ENCODE data around the gene EFCAB14. TPM values are rescaled to one million over a fixed set of nuclear protein-coding genes. Genes with fewer than 3 reads are reported as not detected.
A peak's percentile ranks its signal among the peaks of the same experiment; 100 is the strongest.
"Not testable (repeated sequence)": the region's sequence is repeated elsewhere in the genome, so short reads cannot be mapped to it uniquely, and the experiment has no call there.

Gene EFCAB14
- polyA plus RNA-seq, 4 donors: 90.8 to 124 (median 107) TPM

DNA sequence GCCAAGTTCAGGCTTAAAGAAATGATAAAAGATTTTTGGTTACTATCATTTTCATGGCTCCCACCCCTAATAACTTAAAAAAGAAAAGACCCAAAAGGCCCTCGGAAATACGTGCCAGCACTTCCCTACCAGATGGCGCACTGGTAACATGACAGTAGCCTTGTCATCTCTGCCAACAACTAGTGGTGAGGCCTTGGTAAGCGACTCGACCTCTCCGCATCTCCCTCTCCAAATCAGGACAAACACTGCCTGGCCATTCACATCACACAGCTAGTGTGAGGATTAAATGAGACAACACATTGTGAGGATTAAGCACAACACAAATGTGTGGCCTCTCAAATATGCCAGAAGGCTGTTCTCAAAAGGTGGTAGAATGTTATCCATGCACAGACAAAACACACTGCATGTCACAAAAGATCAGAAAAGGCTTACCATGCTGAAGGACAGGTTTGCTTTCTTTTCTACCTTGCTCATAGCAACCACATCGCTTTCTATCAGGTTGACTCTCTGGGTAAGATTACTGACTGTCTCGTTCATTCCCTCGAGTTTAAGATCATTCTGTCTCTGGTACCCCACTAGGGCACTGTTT lies 30.9 kb downstream of the EFCAB14 start:
- no peak for DNase-seq (ENCODE audit: low read depth in 4 of 4, low spot score in 3 of 4)

DNA sequence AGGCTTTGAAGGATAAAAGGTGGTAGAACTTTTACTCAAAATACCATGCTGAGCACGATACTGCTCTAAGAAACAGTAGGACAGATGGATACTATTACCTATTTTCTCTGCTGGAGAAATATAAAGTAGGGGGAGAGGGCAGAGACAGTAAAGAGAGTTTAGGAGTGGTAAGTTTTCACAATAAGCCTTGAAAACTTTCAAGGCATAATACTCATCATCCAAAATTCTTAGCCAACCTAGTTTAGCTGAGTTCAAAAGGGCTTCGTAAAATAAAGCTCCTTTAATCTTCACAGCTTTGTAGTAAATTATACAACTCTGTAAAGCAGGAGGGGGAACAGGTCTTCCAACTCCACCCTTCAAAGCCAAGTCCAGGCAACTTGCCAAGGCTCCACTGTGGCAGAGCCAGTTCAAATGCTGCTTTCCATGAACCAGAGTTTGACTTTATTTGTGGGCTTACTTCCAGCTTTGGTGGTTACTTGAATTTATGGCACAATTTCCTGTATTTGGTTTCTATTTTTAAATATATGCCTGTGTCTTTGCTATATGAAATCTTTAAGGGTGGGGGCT lies 31.7 kb downstream of the EFCAB14 start:
- peak in 2 of 4 donors; percentile 13 to 16 for DNase-seq (ENCODE audit: low read depth in 4 of 4, low spot score in 3 of 4)

DNA sequence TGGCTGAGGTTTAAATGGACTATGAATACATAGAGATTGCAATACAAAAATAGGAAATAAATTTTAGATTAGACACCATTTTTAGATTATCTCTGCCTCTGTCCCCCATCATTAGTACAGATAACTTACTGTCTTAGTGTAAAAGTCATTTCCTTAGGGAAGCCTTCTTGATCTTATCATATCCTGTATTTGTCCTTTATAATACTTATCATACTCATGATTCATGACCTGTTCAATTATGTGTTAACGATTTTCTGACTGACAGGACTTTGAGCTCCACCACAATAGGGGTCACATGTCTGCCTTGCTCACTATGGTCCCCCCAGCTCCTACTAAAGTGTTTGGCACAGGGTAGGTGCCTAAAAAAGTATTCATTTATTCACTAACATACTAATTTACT lies 32.7 kb downstream of the EFCAB14 start:
- DNase-seq (ENCODE audit: low read depth in 4 of 4, low spot score in 3 of 4): no peak

- no peak for DNase-seq (ENCODE audit: low read depth in 4 of 4, low spot score in 3 of 4)
Measured at GRCh38 chr1:46684670-46685069, 34.2 kb downstream of the EFCAB14 start.

GRCh38 chr1:46682064-46682463 lies 36.9 kb downstream of the EFCAB14 start:
- no peak for DNase-seq (ENCODE audit: low read depth in 4 of 4, low spot score in 3 of 4)

- DNase-seq (ENCODE audit: low read depth in 4 of 4, low spot score in 3 of 4): no peak
Measured at GRCh38 chr1:46681333-46682034, 37.4 kb downstream of the EFCAB14 start.

- DNase-seq (ENCODE audit: low read depth in 4 of 4, low spot score in 3 of 4): no peak
Measured at GRCh38 chr1:46679789-46680573, 38.9 kb downstream of the EFCAB14 start.

DNA sequence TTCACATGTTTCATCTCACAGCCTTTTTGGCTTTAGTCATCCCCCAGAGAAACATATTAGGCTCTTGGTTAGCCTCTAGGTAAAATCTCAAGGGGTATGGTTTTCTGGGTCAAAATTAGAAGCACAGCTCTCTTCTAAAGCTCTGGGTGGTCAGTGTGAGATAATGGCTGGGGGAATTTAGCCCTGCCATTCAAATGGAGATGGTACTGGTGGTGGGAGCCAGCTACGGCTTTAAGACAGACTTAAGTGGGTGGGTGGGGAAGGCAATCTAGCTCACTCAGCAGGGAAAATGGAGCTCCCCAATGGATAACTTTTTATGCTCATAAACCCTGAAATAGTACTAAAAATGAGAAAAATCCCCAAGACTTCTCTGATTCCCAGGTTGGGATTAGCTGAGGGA lies 41.6 kb downstream of the EFCAB14 start:
- DNase-seq (ENCODE audit: low read depth in 4 of 4, low spot score in 3 of 4): no peak

DNA sequence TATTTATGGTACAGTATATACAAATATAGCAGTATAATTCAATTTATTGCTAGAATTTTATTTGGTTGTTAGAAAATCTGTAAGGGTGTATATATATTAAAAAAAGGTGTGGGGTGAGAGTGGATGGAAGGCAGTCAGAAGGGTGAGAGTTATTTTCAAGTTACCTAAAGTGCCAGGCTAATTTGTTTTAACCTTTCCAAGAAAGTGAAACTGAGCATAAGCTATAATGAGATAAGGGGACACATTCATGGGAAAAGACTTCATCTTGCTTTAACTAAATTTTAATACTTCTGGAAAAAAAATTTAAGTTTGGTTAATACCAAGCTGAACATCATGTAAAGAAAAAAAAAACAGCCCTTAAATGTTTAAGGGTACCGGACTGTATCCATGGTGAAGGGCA lies 42.4 kb downstream of the EFCAB14 start:
- DNase-seq (ENCODE audit: low read depth in 4 of 4, low spot score in 3 of 4): no peak

DNA sequence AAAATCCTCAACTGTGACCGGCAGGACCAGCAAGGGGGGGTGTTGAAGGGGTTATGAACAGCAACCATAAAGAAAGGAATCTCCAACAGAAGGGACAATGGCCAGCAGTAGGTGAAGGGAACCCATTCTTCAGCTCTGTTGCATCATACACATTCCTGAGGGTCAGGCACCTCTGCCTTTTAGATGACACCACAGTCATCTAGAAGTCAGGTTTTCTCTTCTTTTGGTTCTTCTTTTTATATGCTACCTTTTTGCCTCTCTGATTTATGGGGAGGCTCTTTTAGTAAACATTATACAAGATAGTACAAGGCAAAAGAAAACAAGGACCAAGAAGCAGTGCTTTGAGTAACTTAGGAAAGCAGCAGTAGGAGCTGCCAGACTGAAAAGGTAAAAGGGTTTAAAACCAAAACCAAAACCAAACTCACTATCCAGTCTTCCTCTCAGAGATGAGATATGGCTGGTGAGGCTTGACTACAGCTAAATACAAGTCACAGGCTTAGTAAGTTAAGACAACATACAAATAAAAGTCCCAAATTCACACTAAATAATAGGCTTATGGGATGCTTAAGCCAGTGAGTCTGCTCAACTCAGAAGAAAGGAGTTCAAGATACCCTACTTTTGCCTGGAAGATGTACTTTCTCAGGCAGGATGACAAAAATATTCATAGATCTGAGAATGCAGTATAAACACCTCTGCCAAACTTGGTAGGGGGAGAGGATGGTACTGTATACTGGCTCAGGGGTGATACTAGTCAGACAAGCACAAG lies 43.2 kb downstream of the EFCAB14 start:
- DNase-seq (ENCODE audit: low read depth in 4 of 4, low spot score in 3 of 4): no peak

DNA sequence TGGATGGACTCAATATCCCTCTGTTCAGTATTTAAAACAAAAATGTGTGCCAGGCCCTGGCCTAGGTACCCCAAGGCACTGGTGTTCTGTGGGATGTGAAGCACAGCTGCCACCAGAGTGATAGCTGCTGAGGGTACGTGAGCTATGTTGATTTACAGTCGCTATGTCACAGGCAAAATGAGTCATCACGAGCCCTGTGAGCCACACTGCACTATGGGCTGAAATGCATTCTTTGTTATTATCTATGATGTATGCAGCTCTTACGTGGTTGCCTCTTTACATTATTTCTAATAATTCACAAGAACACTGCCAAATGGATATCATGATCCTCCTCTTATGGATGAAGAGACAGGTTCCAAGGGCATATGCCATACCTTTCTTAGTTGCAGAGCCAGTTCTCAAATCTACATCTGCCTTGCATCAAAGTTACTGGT lies 45.1 kb downstream of the EFCAB14 start:
- DNase-seq (ENCODE audit: low read depth in 4 of 4, low spot score in 3 of 4): no peak

DNA sequence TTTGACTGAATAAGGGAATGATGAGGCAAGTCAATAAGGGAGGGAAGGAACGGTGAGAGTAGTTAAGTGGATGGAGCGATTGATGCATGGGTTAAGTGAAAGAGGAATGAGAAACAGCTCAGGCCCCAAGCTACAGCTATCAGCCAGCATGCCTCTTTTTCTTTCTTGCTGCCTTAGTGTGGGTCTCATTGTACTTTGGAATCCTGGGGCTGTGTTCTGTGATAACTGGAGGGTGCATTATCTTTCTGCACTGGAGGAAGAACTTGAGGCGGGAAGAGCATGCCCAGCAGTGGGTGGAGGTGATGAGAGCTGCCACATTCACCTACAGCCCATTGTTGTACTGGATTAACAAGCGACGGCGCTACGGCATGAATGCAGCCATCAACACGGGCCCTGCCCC lies 46.2 kb downstream of the EFCAB14 start:
- no peak for DNase-seq (ENCODE audit: low read depth in 4 of 4, low spot score in 3 of 4)

GRCh38 chr1:46671554-46671953 lies 47.4 kb downstream of the EFCAB14 start, which contains the start of gene TEX38:
TEX38 (plus strand) TSS chr1:46671854; CDS start chr1:46671935, 81 bp downstream.
- no peak for DNase-seq (ENCODE audit: low read depth in 4 of 4, low spot score in 3 of 4)

GRCh38 chr1:46670134-46670533 lies 48.8 kb downstream of the EFCAB14 start:
- no peak for DNase-seq (ENCODE audit: low read depth in 4 of 4, low spot score in 3 of 4)

GRCh38 chr1:46667782-46668760 lies 50.8 kb downstream of the EFCAB14 start, which contains the start of gene ATPAF1:
ATPAF1 (minus strand) TSS chr1:46668364; CDS start chr1:46668322, 42 bp downstream.
- peak; percentile 31 to 58 (median 44) for DNase-seq (ENCODE audit: low read depth in 4 of 4, low spot score in 3 of 4)

DNA sequence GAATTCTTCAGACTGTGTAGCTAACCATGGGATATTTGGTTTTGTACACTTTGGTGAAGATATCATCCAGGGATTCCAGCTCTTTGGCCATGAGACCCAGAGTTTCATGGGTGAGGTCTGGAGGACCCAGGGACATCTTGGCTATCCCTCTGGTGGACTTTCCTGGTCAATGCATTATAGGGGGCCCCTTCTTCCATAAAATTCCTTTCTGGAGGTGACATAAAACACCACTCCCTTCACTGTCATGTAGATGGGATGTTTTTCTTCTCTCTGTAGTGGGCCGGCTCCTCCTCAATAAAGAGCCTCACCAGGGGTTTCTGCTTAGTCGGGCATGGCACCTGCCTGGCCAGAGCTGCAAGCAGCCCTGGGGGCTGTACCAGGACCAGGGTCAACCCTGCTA lies 52.9 kb downstream of the EFCAB14 start:
- no peak for DNase-seq (ENCODE audit: low read depth in 4 of 4, low spot score in 3 of 4)

GRCh38 chr1:46662919-46663318 lies 56.0 kb downstream of the EFCAB14 start:
- DNase-seq (ENCODE audit: low read depth in 4 of 4, low spot score in 3 of 4): not testable (repeated sequence)

DNA sequence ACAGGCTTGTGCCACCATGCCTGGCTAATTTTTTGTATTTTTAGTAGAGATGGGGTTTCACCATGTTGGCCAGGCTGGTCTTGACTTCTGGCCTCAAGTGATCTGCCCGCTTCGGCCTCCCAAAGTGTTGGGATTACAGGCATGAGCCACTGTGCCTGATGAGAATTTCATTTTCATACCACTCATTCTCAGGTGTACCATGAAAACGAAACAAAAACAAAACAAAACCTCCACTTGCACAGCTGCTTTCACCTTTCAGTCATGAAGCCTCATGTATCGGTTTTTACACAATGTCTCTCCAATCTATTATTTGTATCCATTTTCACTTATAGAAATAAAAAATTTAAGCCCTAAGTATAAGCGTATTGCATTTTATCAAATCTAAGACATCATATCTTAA lies 58.8 kb downstream of the EFCAB14 start:
- not testable (repeated sequence) for DNase-seq (ENCODE audit: low read depth in 4 of 4, low spot score in 3 of 4)

GRCh38 chr1:46659307-46659870 lies 59.5 kb downstream of the EFCAB14 start:
- no peak for DNase-seq (ENCODE audit: low read depth in 4 of 4, low spot score in 3 of 4)
